ENCODE data around the gene GOLIM4. TPM values are rescaled to one million over a fixed set of nuclear protein-coding genes. Genes with fewer than 3 reads are reported as not detected.

The GOLIM4 gene
- total RNA-seq, 1 experiment from 2014 or later = 12.2 TPM

GRCh38 chr3:168044049-168044448 lies 51.7 kb downstream of the GOLIM4 start:
- H3K4me3 ChIP-seq (ENCODE audit: low read depth, low read length, poor library complexity, severe bottlenecking) = no peak overlapping the region
- ChIA-PET CTCF (no interaction called here), POLR2A (ENCODE audit: low non-redundant PET) (no interaction called here)
- H3K4me1 ChIP-seq (ENCODE audit: insufficient read depth, low read length, poor library complexity, severe bottlenecking) = no peaks in the 10 kb centered on the region
- no peaks in the 10 kb centered on the region for H3K27me3 ChIP-seq (replicated peaks; ENCODE audit: insufficient read depth, low read depth, low read length, poor library complexity)
- BruUV-seq (replicated peaks) = no TSS peak
- intact Hi-C loops (cut with micrococcal nuclease; ENCODE audit: unreplicated experiment) = loop anchor here (5.0 to 10.0 kb wide), 2 partner anchors 471 to 637 kb away; no protein-coding TSS in a partner anchor
- H3K36me3 ChIP-seq (ENCODE audit: insufficient read depth, low read length, poor library complexity, severe bottlenecking) = no peaks in the 10 kb centered on the region
- H3K27ac ChIP-seq (ENCODE audit: low read depth, low read length, poor library complexity, severe bottlenecking) = no peak overlapping the region
- TF ChIP-seq EZH2 (IDR thresholded peaks at IDR 0.05; ENCODE audit: borderline replicate concordance, low read depth, low read length, poor library complexity, severe bottlenecking) (no peak), CTCF (conservative IDR thresholded peaks at IDR 0.05; ENCODE audit: low read depth, low read length) (no peak)
- DNase-seq (ENCODE audit: low spot score) = peak; percentile 46
- no peaks in the 10 kb centered on the region for H3K9me3 ChIP-seq (ENCODE audit: low read depth, low read length, poor library complexity, severe bottlenecking)

DNA sequence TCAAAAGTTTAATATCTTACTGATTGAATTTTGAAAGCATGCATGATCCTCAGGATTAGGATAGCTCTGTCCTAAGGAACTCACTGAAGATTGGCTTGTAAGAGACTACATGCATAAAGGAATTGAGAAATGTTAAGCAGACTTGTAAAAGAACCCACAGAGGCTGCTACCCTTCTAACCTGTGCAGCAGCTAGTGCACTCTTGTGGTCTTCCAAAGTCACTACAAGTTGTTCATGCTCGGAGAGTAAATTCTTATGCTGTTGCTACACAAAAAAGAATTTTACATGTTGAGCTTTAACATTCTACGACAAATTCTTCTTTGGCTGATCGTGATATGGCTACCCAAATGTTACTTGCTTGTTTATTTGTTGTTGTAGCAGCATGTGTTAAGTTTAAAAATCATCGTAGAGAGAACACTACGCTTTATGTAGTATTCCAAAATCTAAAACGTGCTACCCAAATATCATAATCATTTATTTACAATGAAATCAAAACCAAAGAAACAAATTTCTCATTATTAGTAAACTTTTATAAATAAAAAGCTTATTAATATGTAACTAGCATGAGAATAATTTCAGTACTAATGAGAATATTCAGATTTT lies 55.0 kb downstream of the GOLIM4 start:
- Histone ChIP-seq H3K4me1 (ENCODE audit: insufficient read depth, low read length, poor library complexity, severe bottlenecking) (no peaks in the 10 kb centered on the region), H3K9me3 (ENCODE audit: low read depth, low read length, poor library complexity, severe bottlenecking) (no peaks in the 10 kb centered on the region), H3K27ac (ENCODE audit: low read depth, low read length, poor library complexity, severe bottlenecking) (no peak overlapping the region), H3K4me3 (ENCODE audit: low read depth, low read length, poor library complexity, severe bottlenecking) (no peak overlapping the region), H3K27me3 (replicated peaks; ENCODE audit: insufficient read depth, low read depth, low read length, poor library complexity) (no peaks in the 10 kb centered on the region), H3K36me3 (ENCODE audit: insufficient read depth, low read length, poor library complexity, severe bottlenecking) (no peaks in the 10 kb centered on the region)
- peak; percentile 74 for DNase-seq (ENCODE audit: low spot score)
- ChIA-PET CTCF (interaction anchor here (0.6 to 1.4 kb wide), 2 partner anchors 11 to 171 kb away, joined by 3 to 6 read pairs; no protein-coding TSS in a partner anchor), POLR2A (ENCODE audit: low non-redundant PET) (no interaction called here)
- TF ChIP-seq EZH2 (IDR thresholded peaks at IDR 0.05; ENCODE audit: borderline replicate concordance, low read depth, low read length, poor library complexity, severe bottlenecking) (no peak), CTCF (conservative IDR thresholded peaks at IDR 0.05; ENCODE audit: low read depth, low read length) (peak; percentile 78)
- intact Hi-C loops (cut with micrococcal nuclease; ENCODE audit: unreplicated experiment) = loop anchor here (1.0 to 10.0 kb wide), 3 partner anchors 112 to 633 kb away; no protein-coding TSS in a partner anchor
- no TSS peak for BruUV-seq (replicated peaks)

GRCh38 chr3:168037020-168037419 lies 58.7 kb downstream of the GOLIM4 start:
- H3K36me3 ChIP-seq (ENCODE audit: insufficient read depth, low read length, poor library complexity, severe bottlenecking) = no peaks in the 10 kb centered on the region
- CTCF ChIA-PET = no interaction called here
- no peaks in the 10 kb centered on the region for H3K27me3 ChIP-seq (replicated peaks; ENCODE audit: insufficient read depth, low read depth, low read length, poor library complexity)
- no TSS peak for BruUV-seq (replicated peaks)
- TF ChIP-seq EZH2 (IDR thresholded peaks at IDR 0.05; ENCODE audit: borderline replicate concordance, low read depth, low read length, poor library complexity, severe bottlenecking) = no peak
- TF ChIP-seq CTCF (conservative IDR thresholded peaks at IDR 0.05; ENCODE audit: low read depth, low read length) = no peak
- POLR2A ChIA-PET (ENCODE audit: low non-redundant PET) = no interaction called here
- H3K9me3 ChIP-seq (ENCODE audit: low read depth, low read length, poor library complexity, severe bottlenecking) = no peaks in the 10 kb centered on the region
- intact Hi-C loops (cut with micrococcal nuclease; ENCODE audit: unreplicated experiment) = no loop called here
- H3K27ac ChIP-seq (ENCODE audit: low read depth, low read length, poor library complexity, severe bottlenecking) = no peak overlapping the region
- no peak for DNase-seq (ENCODE audit: low spot score)
- H3K4me3 ChIP-seq (ENCODE audit: low read depth, low read length, poor library complexity, severe bottlenecking) = no peak overlapping the region
- H3K4me1 ChIP-seq (ENCODE audit: insufficient read depth, low read length, poor library complexity, severe bottlenecking) = no peaks in the 10 kb centered on the region

Data from A673 (cell line).